ENCODE results near the gene SMG1. TPM values are rescaled to one million over a fixed set of nuclear protein-coding genes. Genes with fewer than 3 reads are reported as not detected.
"Not testable (repeated sequence)": the region's sequence is repeated elsewhere in the genome, so short reads cannot be mapped to it uniquely, and the experiment has no call there.

Gene SMG1
- total RNA-seq, 1 donor from 2014 or later = 37.9 TPM

DNA sequence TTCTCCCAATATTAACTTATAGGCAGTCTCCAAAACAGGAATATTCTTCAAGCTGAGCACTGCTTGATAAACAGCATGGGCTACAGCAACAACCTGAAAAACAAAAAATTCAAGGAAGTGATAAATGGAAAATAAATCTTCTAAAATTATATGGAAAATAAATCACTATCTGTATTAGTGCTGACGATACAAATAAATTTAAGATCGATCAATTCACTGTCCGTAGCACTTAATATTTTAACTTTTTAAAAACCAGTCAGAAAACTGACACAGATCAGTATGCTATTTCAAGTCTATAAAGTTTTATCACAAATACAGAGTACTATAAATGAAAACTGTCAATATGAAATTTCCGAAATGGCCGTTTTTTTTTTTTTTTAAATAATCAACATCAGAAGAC, 49.9 kb downstream of the SMG1 start:
- ATAC-seq; DNase-seq (ENCODE audit: missing footprints); intact Hi-C loops (cut with DNase I): not testable (repeated sequence)

DNA sequence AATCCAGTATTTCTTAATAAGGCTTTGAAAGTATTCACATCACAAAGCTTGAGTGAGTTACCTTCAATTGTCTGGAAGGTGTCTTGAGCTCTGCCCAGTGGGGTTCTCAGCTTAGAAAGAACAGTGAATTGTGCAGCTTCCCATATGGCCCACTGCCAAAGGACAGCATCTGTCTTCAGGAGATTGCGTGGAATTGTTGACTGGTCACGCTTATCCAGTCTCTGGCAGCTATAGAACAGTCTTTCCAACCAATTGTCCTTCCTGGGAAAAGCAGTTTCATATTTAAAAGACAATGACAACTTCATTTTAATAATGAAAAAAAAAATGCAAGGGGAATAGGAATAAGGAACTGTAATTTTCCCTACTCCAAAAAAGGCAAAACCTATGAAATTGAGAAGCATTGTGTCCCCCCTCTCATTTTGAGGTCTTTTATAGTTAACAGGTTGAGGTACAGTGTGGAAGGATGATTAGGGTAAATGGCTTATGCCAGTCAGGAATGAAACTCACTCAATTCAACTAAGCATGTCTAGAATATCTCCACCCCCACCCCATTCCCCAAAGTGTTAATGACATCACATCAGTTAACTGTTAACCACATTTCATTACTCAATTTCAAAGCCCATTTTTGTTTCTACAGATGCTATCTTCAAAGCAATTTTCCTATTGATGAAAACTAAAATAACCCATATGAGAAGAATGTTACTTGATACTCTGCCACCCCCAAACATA, 57.0 kb downstream of the SMG1 start:
- DNase-seq (ENCODE audit: missing footprints); intact Hi-C loops (cut with DNase I); ATAC-seq: not testable (repeated sequence)

DNA sequence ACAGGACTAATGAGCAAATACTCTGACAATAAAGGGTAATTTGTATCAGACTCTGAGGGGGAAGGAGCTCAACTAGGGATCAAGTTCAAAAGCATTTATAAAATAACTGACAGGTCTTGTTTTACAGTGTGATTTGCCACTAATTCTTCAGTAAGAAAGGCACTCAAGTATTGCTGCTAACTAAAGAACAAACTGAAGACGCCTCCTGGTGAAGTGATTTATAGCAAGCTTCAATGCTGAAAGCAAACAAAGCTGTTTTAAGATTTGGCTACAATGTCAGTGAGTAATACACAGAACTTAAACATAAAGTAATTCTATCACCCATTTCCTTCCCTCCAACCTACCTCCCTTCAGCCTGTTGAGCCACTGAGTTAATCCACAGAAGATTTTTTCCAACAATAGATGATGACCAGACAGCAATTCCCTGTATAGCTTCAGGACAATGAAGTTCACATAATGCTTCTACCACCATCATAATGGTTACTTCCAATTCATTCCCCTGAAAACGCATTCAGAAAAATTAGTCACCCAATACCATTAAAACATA, 59.9 kb downstream of the SMG1 start:
- intact Hi-C loops (cut with DNase I); ATAC-seq; DNase-seq (ENCODE audit: missing footprints): not testable (repeated sequence)

DNA sequence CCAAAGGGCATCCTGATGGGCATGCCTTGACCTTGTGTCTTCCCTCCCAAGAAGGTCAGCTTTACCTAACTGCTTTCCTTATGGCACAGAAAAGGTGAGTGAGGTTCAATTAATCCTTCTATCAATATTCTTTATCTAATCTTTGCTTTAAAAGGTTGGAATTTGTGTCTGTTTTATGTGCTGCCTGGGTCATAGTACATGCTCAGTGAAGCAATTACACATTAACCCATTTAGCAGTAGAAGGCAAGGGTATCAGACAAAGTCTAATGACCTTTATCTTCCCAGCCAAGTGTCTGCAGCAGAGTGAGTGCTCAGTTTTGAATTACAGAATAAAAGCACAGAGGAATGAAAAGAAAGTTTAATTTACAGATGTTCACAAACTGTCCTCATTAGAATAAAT, 63.3 kb downstream of the SMG1 start:
- intact Hi-C loops (cut with DNase I); DNase-seq (ENCODE audit: missing footprints); ATAC-seq: not testable (repeated sequence)

DNA sequence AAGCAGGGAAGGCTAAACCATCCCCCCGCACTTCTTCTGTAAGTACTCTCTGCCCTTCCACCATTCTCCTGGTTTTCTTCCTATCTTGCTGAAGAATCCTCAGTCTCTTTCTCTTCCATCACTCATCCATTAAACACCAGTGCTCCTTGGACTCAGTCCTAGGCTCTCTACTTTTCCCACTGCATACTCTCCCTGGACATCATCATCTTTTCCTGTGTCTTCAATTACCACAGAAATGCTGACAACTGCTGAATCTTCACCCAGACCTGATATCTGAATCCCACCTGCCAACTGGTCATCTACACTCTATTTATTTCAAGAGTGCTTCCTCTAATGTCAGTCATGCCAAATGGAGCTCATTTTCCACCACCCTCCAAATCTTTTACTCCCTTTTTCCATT, 71.0 kb downstream of the SMG1 start:
- no peak for DNase-seq (ENCODE audit: missing footprints)
- ATAC-seq = no peak
- intact Hi-C loops (cut with DNase I) = no loop called here

DNA sequence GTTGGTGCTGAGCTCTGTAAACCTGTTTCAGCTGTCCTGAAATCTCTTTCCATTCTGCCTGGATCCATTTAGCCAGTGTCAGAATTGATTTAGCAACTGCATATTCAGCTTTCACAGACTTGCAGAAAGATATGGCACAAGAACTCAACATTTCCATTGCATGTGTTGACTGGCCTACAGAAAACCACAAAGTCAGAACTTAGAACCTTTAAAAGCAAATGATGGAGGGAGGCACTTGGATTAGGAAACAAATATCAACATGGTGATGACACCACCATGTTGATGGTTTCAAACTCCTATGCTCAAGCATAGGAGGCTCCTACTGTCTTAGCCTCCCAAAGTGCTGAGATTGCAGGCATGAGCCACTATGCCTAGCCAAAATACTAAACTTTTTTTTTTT, 72.5 kb downstream of the SMG1 start:
- DNase-seq (ENCODE audit: missing footprints) (no peak), ATAC-seq (no peak)
- intact Hi-C loops (cut with DNase I) = no loop called here

DNA sequence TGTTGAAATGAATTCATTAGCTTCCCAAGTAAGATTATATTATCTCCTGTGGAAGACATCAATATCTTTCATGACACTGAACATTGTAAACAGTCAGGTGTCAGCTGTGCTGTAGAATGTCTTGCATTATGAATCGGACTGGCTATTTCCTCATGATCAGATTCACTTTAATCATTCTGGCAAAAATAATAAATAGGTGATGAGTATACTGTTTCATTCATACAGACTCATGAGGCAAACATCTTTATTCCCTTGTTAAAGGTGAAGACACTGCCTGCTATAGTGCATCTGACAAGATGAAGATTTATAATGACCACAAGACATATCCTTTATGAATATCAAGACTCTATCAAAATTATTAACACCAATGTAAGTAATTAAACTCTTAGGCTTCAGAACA, 73.6 kb downstream of the SMG1 start:
- intact Hi-C loops (cut with DNase I) = no loop called here
- DNase-seq (ENCODE audit: missing footprints) (no peak), ATAC-seq (no peak)

DNA sequence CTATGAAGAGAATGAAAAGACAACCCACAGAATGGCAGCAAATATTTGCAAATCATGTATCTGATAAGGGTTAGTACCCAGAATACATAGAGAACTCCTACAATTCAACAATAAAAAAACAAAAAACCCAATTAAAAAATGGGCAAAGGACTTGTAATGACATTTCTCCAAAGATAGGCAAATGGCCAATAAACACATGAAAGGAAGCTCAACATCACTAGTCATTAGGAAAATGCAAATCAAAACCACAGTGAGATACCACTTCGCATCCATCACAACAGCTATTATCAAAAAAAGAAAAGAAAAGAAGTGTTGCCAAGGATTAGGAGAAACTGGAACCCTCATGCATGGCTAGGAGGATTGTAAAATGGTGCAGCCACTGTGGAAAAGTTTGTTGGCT, 79.8 kb downstream of the SMG1 start:
- ATAC-seq (no peak), DNase-seq (ENCODE audit: missing footprints) (no peak)
- intact Hi-C loops (cut with DNase I) = no loop called here

GRCh38 chr16:18842565-18842964, 83.6 kb downstream of the SMG1 start:
- intact Hi-C loops (cut with DNase I) = no loop called here
- no peak for DNase-seq (ENCODE audit: missing footprints)
- no peak for ATAC-seq

- DNase-seq (ENCODE audit: missing footprints) (no peak), ATAC-seq (no peak)
- intact Hi-C loops (cut with DNase I) = no loop called here
Measured at GRCh38 chr16:18841833-18842525, 84.2 kb downstream of the SMG1 start.

- ATAC-seq (no peak), DNase-seq (ENCODE audit: missing footprints) (no peak)
- intact Hi-C loops (cut with DNase I) = loop anchor here (10.0 kb wide), 1 partner anchor 45 kb away; no protein-coding TSS in a partner anchor
Measured at GRCh38 chr16:18839555-18839954, 86.7 kb downstream of the SMG1 start.

- ATAC-seq (no peak), DNase-seq (ENCODE audit: missing footprints) (no peak)
- intact Hi-C loops (cut with DNase I) = loop anchor here (10.0 kb wide), 1 partner anchor 48 kb away; no protein-coding TSS in a partner anchor
Measured at GRCh38 chr16:18836702-18837101, 89.5 kb downstream of the SMG1 start.

DNA sequence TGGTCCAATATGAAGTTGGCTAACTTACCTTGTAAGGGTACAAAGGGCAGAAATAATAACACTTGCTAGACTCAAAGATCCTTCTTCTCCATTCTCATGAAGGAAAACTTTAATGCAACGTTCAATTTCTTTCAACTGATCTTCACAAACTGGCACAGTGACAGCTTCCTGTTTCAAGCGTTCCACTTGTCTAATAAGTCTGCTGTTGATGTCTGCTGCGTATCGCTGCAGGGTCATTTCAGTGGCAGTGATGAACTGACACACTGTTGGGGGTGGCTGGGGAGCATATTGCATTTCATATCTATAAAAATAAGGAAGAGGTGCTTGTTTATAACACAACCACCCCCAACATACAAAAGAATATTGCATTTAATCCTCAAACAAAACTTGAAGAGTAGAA, 91.3 kb downstream of the SMG1 start:
- no peak for ATAC-seq
- no peak for DNase-seq (ENCODE audit: missing footprints)
- intact Hi-C loops (cut with DNase I) = loop anchor here (10.0 kb wide), 1 partner anchor 50 kb away; no protein-coding TSS in a partner anchor

GRCh38 chr16:18833707-18834505, 92.3 kb downstream of the SMG1 start:
- DNase-seq (ENCODE audit: missing footprints) (no peak), ATAC-seq (no peak)
- intact Hi-C loops (cut with DNase I) = loop anchor here (10.0 kb wide), 1 partner anchor 51 kb away; no protein-coding TSS in a partner anchor

GRCh38 chr16:18832613-18833012, 93.6 kb downstream of the SMG1 start:
- intact Hi-C loops (cut with DNase I) = loop anchor here (10.0 kb wide), 1 partner anchor 52 kb away; no protein-coding TSS in a partner anchor
- ATAC-seq (no peak), DNase-seq (ENCODE audit: missing footprints) (no peak)

GRCh38 chr16:18832006-18832405, 94.2 kb downstream of the SMG1 start:
- ATAC-seq = no peak
- no peak for DNase-seq (ENCODE audit: missing footprints)
- intact Hi-C loops (cut with DNase I) = loop anchor here (10.0 kb wide), 1 partner anchor 53 kb away; no protein-coding TSS in a partner anchor

DNA sequence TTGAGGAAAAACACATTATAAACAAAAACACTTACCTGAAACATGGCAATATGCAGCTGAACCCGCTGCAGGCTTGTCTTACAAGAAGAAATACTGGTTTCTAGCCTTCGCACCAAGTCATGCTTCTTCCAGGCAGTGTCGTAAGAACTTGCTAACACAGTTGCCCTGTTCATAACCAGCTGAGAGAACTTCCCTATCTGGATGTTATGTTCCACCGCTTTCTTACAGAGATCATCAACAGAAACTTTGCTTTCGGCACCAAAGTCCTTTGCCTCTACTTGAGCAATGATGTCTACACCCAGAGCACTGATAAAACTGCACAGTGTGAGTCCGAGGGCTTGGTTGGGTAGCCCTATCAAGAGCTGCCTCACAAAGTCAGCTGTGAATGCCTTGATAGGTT, 97.0 kb downstream of the SMG1 start:
- intact Hi-C loops (cut with DNase I) = no loop called here
- no peak for ATAC-seq
- no peak for DNase-seq (ENCODE audit: missing footprints)

- intact Hi-C loops (cut with DNase I) = no loop called here
- ATAC-seq = no peak
- DNase-seq (ENCODE audit: missing footprints) = no peak
Measured at GRCh38 chr16:18827890-18828289, 98.3 kb downstream of the SMG1 start.

DNA sequence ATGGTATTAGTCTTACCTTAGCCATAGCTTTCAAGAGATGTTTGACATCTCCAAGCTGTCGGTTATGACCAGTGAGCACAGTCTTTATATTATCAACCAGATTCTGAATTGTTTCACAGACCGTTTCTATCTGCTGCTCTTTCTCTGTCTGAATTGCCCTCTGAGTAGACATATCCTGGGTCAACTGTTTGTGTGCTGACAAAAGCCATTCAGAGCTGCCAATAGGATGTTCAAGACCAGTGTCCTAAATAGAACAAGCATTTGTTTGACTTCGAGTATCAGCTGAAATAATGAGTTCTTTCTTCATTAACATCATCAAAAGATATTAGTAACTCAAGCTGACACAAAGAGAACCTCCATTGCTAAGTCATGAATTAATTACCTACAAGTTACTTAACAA, 109.9 kb downstream of the SMG1 start:
- intact Hi-C loops (cut with DNase I) = no loop called here
- DNase-seq (ENCODE audit: missing footprints) (no peak), ATAC-seq (no peak)
